GM23338 (cell line): ENCODE results near the gene U2AF1L4. TPM values are rescaled to one million over a fixed set of nuclear protein-coding genes. Genes with fewer than 3 reads are reported as not detected.
A peak's percentile ranks its signal among the peaks of the same experiment; 100 is the strongest.

Experiments used
- ATAC-seq: fragments of 200-7000 bp; cut with Tn5 transposase; 3 replicates; pipeline ENCODE4 v1.9.1; 2020
- DNase-seq: peaks from one replicate; pipeline ENCODE4 v3.0.0-alpha.2; 2015; ENCODE audit warnings: low spot score
- H2AFZ ChIP-seq: fragments of 200-600 bp; sonication (generic); 2 replicates; pipeline ENCODE4 v1.8.0; 2016; ENCODE audit warnings: antibody characterized with exemption, mild to moderate bottlenecking, moderate library complexity
- H3F3A ChIP-seq: fragments of 200-600 bp; sonication (generic); replicated peaks from 2 replicates; pipeline ENCODE4 v1.8.0; 2017; ENCODE audit warnings: antibody characterized with exemption, mixed run types, low read depth
- H3K27ac ChIP-seq: fragments of 200-600 bp; sonication (generic); 2 replicates; pipeline ENCODE4 v1.6.1; 2016; ENCODE audit warnings: low read depth
- H3K27me3 ChIP-seq: fragments of 200-600 bp; sonication (generic); 2 replicates; pipeline ENCODE4 v1.8.0; 2016; ENCODE audit warnings: mild to moderate bottlenecking, mixed run types, moderate library complexity; ENCODE audit not compliant: insufficient read depth
- H3K36me3 ChIP-seq: fragments of 200-600 bp; sonication (generic); 2 replicates; pipeline ENCODE4 v1.8.0; 2016; ENCODE audit warnings: mild to moderate bottlenecking; ENCODE audit not compliant: insufficient read depth
- H3K4me1 ChIP-seq: fragments of 200-600 bp; sonication (generic); 2 replicates; pipeline ENCODE4 v1.8.0; 2016; ENCODE audit warnings: mild to moderate bottlenecking, moderate library complexity; ENCODE audit not compliant: insufficient read depth
- H3K4me2 ChIP-seq: fragments of 200-600 bp; sonication (generic); 2 replicates; pipeline ENCODE4 v1.7.1; 2017; ENCODE audit warnings: mixed run types
- H3K4me3 ChIP-seq: fragments of 200-600 bp; sonication (generic); 2 replicates; pipeline ENCODE4 v1.6.1; 2016; ENCODE audit warnings: mixed run types
- H3K79me2 ChIP-seq: fragments of 200-600 bp; sonication (generic); replicated peaks from 2 replicates; pipeline ENCODE4 v1.8.0; 2017; ENCODE audit warnings: mild to moderate bottlenecking; ENCODE audit not compliant: insufficient read depth
- H3K9me2 ChIP-seq: fragments of 200-600 bp; sonication (generic); 2 replicates; pipeline ENCODE4 v1.8.0; 2017; ENCODE audit not compliant: insufficient read depth
- H4K20me1 ChIP-seq: fragments of 200-600 bp; sonication (generic); replicated peaks from 2 replicates; pipeline ENCODE4 v1.8.0; 2017; ENCODE audit warnings: mild to moderate bottlenecking; ENCODE audit not compliant: insufficient read depth
- H3K27ac Mint-ChIP-seq: 2 replicates; pipeline ENCODE4 v1.8.0; 2020; ENCODE audit warnings: inconsistent platforms, mild to moderate bottlenecking, moderate library complexity, mixed read lengths
- H3K27me3 Mint-ChIP-seq: 3 replicates; pipeline ENCODE4 v1.8.0; 2022; ENCODE audit warnings: low read depth, mild to moderate bottlenecking, moderate library complexity, mixed read lengths, inconsistent platforms; ENCODE audit not compliant: insufficient read depth, poor library complexity
- H3K36me3 Mint-ChIP-seq: 3 replicates; pipeline ENCODE4 v1.8.0; 2021; ENCODE audit warnings: low read depth, mild to moderate bottlenecking, inconsistent platforms, moderate library complexity, mixed read lengths
- H3K4me1 Mint-ChIP-seq: 3 replicates; pipeline ENCODE4 v1.8.0; 2020; ENCODE audit warnings: mild to moderate bottlenecking, inconsistent platforms, mixed read lengths
- H3K4me3 Mint-ChIP-seq: 3 replicates; pipeline ENCODE4 v1.8.0; 2021; ENCODE audit warnings: moderate library complexity, mild to moderate bottlenecking, inconsistent platforms, mixed read lengths
- H3K9me3 Mint-ChIP-seq: 3 replicates; pipeline ENCODE4 v1.8.0; 2020; ENCODE audit warnings: moderate library complexity, mild to moderate bottlenecking, inconsistent platforms, mixed read lengths
- CREB1 ChIP-seq: fragments of 250-450 bp; sonication (Bioruptor Pico); IDR thresholded peaks from 2 replicates; pipeline ENCODE4 v1.5.0; 2020; ENCODE audit warnings: low read depth, mild to moderate bottlenecking, moderate library complexity
- ETS1 ChIP-seq: IDR thresholded peaks from 2 replicates; pipeline ENCODE4 v1.6.1; 2016; ENCODE audit warnings: antibody characterized with exemption
- EZH2 ChIP-seq: fragments of 200-600 bp; sonication (generic); IDR thresholded peaks from one replicate; pipeline ENCODE4 v1.8.0; 2017; ENCODE audit warnings: antibody characterized with exemption, mild to moderate bottlenecking, low read depth; ENCODE audit not compliant: unreplicated experiment
- JUNB ChIP-seq: IDR thresholded peaks from one replicate; pipeline ENCODE4 v1.6.1; 2016; ENCODE audit warnings: antibody characterized with exemption; ENCODE audit not compliant: unreplicated experiment
- NANOG ChIP-seq: IDR thresholded peaks from 2 replicates; pipeline ENCODE4 v1.6.1; 2016; ENCODE audit warnings: antibody characterized with exemption, borderline replicate concordance
- POLR2AphosphoS5 ChIP-seq: IDR thresholded peaks from 2 replicates; pipeline ENCODE4 v1.6.1; 2016; ENCODE audit warnings: antibody characterized with exemption, low read depth
- polyA plus RNA-seq: library from polyadenylated mRNA; unstranded; fragments of >200 nt; fragmentation: Nextera tagmentation; extraction: Ambion mirVana; gene quantifications from 2 replicates; pipeline ENCODE4 v1.2.1, GENCODE V29; 2016
- total RNA-seq: library from RNA; depleted of rRNA; stranded (reverse); fragments of >200 nt; shearing (Covaris generic); gene quantifications from 2 replicates; pipeline ENCODE4 v1.2.3, GENCODE V29; 2014
- TF ChIP-seq, protein P1 (sequence below), 2 experiments: fragments of 200-600 bp in 1 of 2; sonication (generic) in 1 of 2; conservative IDR thresholded peaks; 2 replicates each; pipeline versions ENCODE4 v1.5.1 to v1.6.1; 2016 to 2017; ENCODE audit warnings: antibody characterized with exemption in 2 of 2, low read depth in 2 of 2, mild to moderate bottlenecking in 2 of 2, moderate library complexity in 1 of 2
- TF ChIP-seq, protein P2 (sequence below): fragments of 250-450 bp; sonication (Bioruptor Pico); IDR thresholded peaks from 2 replicates; pipeline ENCODE4 v1.5.0; 2020; ENCODE audit warnings: mild to moderate bottlenecking, moderate library complexity

U2AF1L4 gene
- total and polyA plus RNA-seq, 2 experiments from 2014 or later = 13.1 to 23.7 TPM

DNA sequence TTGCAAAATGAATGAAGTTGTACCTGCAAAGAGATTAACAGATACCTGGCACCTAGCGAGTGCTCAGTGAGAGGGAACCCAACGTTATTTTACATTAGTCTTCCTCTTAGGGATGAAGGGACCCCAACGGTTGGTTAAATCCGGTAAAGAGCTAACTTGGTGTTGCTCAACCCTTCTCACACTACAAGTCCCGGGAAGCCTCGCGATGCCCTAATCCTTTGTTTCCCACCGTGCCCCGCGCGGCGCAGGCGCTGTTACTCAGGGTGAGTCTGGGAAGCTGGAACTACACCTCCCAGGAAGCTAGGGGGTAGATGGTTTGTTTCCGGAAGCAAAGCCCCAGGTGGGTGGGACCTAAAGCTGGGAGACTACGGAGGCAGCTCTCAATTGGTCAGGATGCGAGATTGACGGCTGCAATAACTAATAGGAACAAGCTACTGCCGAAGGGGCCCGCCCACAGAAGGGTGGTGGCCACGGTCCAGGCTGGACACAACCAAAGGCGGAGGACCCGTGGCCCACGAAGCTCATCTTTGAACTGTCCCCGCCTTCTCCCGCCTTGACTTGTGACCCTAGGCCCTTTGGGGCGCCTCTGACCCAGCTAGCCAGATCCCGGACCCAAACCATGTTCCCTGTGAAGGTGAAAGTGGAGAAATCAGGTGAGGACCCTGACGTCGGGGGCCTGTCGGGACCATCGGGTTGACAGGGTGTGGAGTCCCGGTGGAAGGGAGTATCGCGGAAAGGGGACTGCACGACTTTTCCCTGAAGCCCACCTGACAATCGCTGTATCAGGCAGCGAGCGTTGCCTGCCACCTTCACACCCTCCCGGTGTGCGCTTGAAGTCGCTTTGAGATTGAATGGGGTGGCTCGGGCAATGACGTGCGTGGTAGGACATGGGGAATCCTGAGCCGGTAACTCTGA lies 3.1 kb upstream of the U2AF1L4 start, which contains the start of gene LIN37:
Gene LIN37 (plus strand): TSS at position 471 of the 915 bp plus-strand sequence. CDS start 149 bp downstream, at position 620.
- ATAC-seq = peak; percentile 78
- Histone ChIP-seq H3F3A (no peaks in the 10 kb centered on the region), H3K27ac (no peak within 1 kb of the TSS), H3K27me3 (no peaks in the 10 kb centered on the region), H3K79me2 (peaks cover 14% of the 10 kb centered on the region), H3K36me3 (no peaks in the 10 kb centered on the region), H2AFZ (0 out of 2 replicates have a peak within 1 kb of the TSS, but pooled peaks have one; percentile 23), H4K20me1 (no peaks in the 10 kb centered on the region), H3K4me2 (peak within 1 kb of the TSS; percentile 74), H3K4me1 (peaks cover 15% of the 10 kb centered on the region), H3K4me3 (peak within 1 kb of the TSS; percentile 66), H3K9me2 (no peaks in the 10 kb centered on the region)
- TF ChIP-seq NANOG (peak; percentile 61; the same call in 1 of the 2 replicates), ETS1 (peak; percentile 99), CREB1 (CRISPR knock-in tag) (peak; percentile 86), POLR2AphosphoS5 (peak; percentile 71), EZH2 (no peak), JUNB (no peak)
- TF ChIP-seq, protein P1, sequence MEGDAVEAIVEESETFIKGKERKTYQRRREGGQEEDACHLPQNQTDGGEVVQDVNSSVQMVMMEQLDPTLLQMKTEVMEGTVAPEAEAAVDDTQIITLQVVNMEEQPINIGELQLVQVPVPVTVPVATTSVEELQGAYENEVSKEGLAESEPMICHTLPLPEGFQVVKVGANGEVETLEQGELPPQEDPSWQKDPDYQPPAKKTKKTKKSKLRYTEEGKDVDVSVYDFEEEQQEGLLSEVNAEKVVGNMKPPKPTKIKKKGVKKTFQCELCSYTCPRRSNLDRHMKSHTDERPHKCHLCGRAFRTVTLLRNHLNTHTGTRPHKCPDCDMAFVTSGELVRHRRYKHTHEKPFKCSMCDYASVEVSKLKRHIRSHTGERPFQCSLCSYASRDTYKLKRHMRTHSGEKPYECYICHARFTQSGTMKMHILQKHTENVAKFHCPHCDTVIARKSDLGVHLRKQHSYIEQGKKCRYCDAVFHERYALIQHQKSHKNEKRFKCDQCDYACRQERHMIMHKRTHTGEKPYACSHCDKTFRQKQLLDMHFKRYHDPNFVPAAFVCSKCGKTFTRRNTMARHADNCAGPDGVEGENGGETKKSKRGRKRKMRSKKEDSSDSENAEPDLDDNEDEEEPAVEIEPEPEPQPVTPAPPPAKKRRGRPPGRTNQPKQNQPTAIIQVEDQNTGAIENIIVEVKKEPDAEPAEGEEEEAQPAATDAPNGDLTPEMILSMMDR (conservative IDR thresholded peaks at IDR 0.05; ENCODE audit: low read depth in 2 of 2) = no peak
- TF ChIP-seq, protein P2, sequence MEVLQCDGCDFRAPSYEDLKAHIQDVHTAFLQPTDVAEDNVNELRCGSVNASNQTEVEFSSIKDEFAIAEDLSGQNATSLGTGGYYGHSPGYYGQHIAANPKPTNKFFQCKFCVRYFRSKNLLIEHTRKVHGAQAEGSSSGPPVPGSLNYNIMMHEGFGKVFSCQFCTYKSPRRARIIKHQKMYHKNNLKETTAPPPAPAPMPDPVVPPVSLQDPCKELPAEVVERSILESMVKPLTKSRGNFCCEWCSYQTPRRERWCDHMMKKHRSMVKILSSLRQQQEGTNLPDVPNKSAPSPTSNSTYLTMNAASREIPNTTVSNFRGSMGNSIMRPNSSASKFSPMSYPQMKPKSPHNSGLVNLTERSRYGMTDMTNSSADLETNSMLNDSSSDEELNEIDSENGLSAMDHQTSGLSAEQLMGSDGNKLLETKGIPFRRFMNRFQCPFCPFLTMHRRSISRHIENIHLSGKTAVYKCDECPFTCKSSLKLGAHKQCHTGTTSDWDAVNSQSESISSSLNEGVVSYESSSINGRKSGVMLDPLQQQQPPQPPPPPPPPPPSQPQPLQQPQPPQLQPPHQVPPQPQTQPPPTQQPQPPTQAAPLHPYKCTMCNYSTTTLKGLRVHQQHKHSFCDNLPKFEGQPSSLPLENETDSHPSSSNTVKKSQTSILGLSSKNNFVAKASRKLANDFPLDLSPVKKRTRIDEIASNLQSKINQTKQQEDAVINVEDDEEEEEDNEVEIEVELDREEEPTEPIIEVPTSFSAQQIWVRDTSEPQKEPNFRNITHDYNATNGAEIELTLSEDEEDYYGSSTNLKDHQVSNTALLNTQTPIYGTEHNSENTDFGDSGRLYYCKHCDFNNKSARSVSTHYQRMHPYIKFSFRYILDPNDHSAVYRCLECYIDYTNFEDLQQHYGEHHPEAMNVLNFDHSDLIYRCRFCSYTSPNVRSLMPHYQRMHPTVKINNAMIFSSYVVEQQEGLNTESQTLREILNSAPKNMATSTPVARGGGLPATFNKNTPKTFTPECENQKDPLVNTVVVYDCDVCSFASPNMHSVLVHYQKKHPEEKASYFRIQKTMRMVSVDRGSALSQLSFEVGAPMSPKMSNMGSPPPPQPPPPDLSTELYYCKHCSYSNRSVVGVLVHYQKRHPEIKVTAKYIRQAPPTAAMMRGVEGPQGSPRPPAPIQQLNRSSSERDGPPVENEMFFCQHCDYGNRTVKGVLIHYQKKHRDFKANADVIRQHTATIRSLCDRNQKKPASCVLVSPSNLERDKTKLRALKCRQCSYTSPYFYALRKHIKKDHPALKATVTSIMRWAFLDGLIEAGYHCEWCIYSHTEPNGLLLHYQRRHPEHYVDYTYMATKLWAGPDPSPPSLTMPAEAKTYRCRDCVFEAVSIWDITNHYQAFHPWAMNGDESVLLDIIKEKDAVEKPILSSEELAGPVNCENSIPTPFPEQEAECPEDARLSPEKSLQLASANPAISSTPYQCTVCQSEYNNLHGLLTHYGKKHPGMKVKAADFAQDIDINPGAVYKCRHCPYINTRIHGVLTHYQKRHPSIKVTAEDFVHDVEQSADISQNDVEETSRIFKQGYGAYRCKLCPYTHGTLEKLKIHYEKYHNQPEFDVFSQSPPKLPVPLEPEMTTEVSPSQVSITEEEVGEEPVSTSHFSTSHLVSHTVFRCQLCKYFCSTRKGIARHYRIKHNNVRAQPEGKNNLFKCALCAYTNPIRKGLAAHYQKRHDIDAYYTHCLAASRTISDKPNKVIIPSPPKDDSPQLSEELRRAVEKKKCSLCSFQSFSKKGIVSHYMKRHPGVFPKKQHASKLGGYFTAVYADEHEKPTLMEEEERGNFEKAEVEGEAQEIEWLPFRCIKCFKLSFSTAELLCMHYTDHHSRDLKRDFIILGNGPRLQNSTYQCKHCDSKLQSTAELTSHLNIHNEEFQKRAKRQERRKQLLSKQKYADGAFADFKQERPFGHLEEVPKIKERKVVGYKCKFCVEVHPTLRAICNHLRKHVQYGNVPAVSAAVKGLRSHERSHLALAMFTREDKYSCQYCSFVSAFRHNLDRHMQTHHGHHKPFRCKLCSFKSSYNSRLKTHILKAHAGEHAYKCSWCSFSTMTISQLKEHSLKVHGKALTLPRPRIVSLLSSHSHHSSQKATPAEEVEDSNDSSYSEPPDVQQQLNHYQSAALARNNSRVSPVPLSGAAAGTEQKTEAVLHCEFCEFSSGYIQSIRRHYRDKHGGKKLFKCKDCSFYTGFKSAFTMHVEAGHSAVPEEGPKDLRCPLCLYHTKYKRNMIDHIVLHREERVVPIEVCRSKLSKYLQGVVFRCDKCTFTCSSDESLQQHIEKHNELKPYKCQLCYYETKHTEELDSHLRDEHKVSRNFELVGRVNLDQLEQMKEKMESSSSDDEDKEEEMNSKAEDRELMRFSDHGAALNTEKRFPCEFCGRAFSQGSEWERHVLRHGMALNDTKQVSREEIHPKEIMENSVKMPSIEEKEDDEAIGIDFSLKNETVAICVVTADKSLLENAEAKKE = no peak
- Mint-ChIP-seq H3K36me3 (peaks cover 2% of the 10 kb centered on the region; the same call in 2 of the 3 replicates), H3K4me1 (peaks cover 20% of the 10 kb centered on the region), H3K4me3 (peak within 1 kb of the TSS; percentile 97), H3K9me3 (no peaks in the 10 kb centered on the region; the same call in 1 of the 3 replicates), H3K27ac (peak within 1 kb of the TSS; percentile 96), H3K27me3 (peaks cover 7% of the 10 kb centered on the region)
- DNase-seq = peak; percentile 100
